ENCODE data around the gene PPP1R7. TPM values are rescaled to one million over a fixed set of nuclear protein-coding genes. Genes with fewer than 3 reads are reported as not detected.
"Not testable (repeated sequence)": the region's sequence is repeated elsewhere in the genome, so short reads cannot be mapped to it uniquely, and the experiment has no call there.

Gene PPP1R7
- total RNA-seq = 61.5 TPM
- long read RNA-seq, transcript PPP1R7-206 (9 exons, 965 nt) = minor isoform, 6 of 41 reads
- long read RNA-seq, transcript PPP1R7-201 (10 exons, 2,386 nt) = major isoform, 23 of 41 reads
- long read RNA-seq, partial matches to known transcripts = 7 of 41 reads
- long read RNA-seq, other reads (novel, unspliced or antisense) = 4 of 41 reads

DNA sequence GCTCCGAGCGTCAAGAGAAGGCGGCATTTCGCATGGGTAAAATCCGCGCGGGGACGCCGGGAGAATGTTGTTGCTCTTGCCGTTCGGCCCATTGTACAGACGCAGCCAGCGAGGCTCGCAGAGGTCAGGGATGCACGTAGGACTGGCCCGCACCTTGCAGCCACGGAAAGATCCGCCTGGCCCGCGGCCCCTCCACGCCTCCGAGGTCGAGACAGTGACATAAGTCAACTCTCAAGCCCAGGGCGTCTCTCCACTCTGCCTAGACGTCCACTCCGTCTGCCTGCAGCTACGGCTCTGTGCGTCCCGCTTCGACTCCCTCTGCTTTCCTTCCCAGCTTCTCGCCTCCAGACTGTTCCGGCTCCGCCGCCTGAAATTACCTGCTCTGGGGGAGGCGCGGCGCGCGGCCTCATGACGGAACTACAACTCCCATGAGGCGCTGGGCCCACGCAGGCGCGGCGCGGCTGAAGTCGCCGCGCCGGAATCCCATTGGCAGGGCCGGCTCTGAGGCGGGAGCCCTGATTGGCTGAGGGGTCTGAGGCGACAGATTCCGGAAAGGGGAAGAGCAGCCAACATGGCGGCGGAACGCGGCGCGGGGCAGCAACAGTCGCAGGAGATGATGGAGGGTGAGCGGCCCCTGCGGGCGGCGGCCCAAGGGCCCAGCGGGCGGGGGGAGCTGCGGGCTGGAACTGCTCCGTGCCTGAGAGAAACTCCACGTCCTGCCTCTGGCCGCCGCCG is at the start of gene PPP1R7:
TSS of gene PPP1R7 (plus strand) at position 543 of the 735 bp plus-strand sequence. CDS start at position 572, 29 bp downstream.
- Histone ChIP-seq H3K36me3 (peaks cover 16% of the 10 kb centered on the region), H3K27ac (replicated peaks) (peak within 1 kb of the TSS; percentile 86), H3K4me1 (peaks cover 29% of the 10 kb centered on the region), H3K4me3 (peak within 1 kb of the TSS; percentile 95), H3K27me3 (ENCODE audit: low read depth) (no peaks in the 10 kb centered on the region), H3K9me3 (replicated peaks) (no peaks in the 10 kb centered on the region)
- DNase-seq = peak; percentile 94
- TF ChIP-seq CTCF (IDR thresholded peaks at IDR 0.05; ENCODE audit: borderline replicate concordance) = no peak
- intact Hi-C loops (cut with micrococcal nuclease) = no loop called here

DNA sequence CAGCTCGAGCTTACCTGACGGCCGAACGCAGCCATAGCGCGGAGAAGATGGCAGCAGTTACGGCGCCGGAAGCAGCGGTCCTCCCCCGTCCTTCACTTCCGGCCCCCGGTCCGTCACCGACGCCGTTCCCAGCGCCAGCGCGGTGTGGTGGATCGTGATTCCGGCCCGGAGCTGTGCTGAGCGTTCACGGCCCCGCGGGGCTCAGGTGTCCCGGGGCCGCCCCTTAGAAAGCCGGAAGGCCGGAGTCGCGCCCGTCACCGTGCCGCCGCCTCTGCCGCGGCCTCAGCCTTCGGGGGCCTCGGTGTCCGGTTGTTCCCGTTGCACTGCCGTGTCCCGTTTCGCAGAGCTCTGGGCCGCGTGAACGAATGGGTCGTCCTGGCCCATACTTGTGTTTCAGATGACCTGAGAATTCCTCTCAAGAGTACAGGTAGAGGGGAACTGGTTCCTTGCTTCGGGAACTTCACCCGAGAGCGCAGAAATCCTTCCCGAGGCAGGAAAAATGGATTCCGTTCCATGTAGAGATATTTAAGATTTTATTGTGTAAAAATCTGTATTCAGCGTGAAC is 47.9 kb upstream of the PPP1R7 start, which contains the start of gene MTERF4:
TSS of gene MTERF4 (minus strand) at position 49 of the 565 bp plus-strand sequence. CDS start at position 35, 14 bp downstream.
- peak within 1 kb of the TSS; percentile 94 for H3K4me3 ChIP-seq
- no peaks in the 10 kb centered on the region for H3K9me3 ChIP-seq (replicated peaks)
- peak within 1 kb of the TSS; percentile 91 for H3K27ac ChIP-seq (replicated peaks)
- peak; percentile 11 for TF ChIP-seq CTCF (IDR thresholded peaks at IDR 0.05; ENCODE audit: borderline replicate concordance)
- intact Hi-C loops (cut with micrococcal nuclease) = no loop called here
- peak; percentile 87 for DNase-seq
- peaks cover 28% of the 10 kb centered on the region for H3K36me3 ChIP-seq
- no peaks in the 10 kb centered on the region for H3K27me3 ChIP-seq (ENCODE audit: low read depth)
- H3K4me1 ChIP-seq = peaks cover 36% of the 10 kb centered on the region

DNA sequence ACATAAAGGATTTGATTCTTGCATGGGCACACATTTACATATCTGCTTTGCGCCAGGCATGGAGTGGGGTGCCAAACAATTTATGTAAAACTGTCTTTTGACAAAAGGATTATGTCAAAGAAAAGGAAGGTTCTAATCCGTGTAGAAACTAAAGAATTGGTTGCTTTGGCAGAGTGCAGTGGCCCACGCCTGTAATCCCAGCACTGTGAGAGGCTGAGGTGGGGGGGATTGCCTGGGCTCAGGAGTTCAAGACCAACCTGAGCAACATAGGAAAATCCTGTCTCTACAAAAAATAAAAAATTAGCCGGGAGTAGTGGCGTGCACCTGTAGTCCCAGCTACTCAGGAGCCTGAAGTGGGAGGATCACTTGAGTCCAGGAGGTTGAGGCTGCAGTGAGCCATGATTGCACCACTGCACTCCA is 47.1 kb upstream of the PPP1R7 start:
- no peak for TF ChIP-seq CTCF (IDR thresholded peaks at IDR 0.05; ENCODE audit: borderline replicate concordance)
- Histone ChIP-seq H3K27ac (replicated peaks) (no peak overlapping the region), H3K27me3 (ENCODE audit: low read depth) (no peaks in the 10 kb centered on the region), H3K4me3 (peak overlapping the region; percentile 94), H3K36me3 (peaks cover 20% of the 10 kb centered on the region), H3K9me3 (replicated peaks) (no peaks in the 10 kb centered on the region), H3K4me1 (peaks cover 36% of the 10 kb centered on the region)
- intact Hi-C loops (cut with micrococcal nuclease) = no loop called here
- no peak for DNase-seq

GRCh38 chr2:241104611-241105010 is 45.7 kb upstream of the PPP1R7 start:
- intact Hi-C loops (cut with micrococcal nuclease); H3K27ac ChIP-seq (replicated peaks); H3K4me3 ChIP-seq; H3K36me3 ChIP-seq; DNase-seq; H3K9me3 ChIP-seq (replicated peaks); H3K27me3 ChIP-seq (ENCODE audit: low read depth): not testable (repeated sequence)
- H3K4me1 ChIP-seq = peaks cover 36% of the 10 kb centered on the region

GRCh38 chr2:241105641-241106040 is 44.6 kb upstream of the PPP1R7 start:
- TF ChIP-seq CTCF (IDR thresholded peaks at IDR 0.05; ENCODE audit: borderline replicate concordance) = no peak
- no peak for DNase-seq
- peaks cover 30% of the 10 kb centered on the region for H3K4me1 ChIP-seq
- no peaks in the 10 kb centered on the region for H3K9me3 ChIP-seq (replicated peaks)
- H3K4me3 ChIP-seq = no peak overlapping the region
- H3K27ac ChIP-seq (replicated peaks) = no peak overlapping the region
- H3K27me3 ChIP-seq (ENCODE audit: low read depth) = no peaks in the 10 kb centered on the region
- intact Hi-C loops (cut with micrococcal nuclease) = no loop called here
- H3K36me3 ChIP-seq = no peaks in the 10 kb centered on the region
